ENCODE data around the gene SMYD3. TPM values are rescaled to one million over a fixed set of nuclear protein-coding genes. Genes with fewer than 3 reads are reported as not detected.

Gene SMYD3
- total and polyA plus RNA-seq, 2 of the 4 experiments (the other 2 are of a cell fraction): 26.5 to 37.6 TPM

DNA sequence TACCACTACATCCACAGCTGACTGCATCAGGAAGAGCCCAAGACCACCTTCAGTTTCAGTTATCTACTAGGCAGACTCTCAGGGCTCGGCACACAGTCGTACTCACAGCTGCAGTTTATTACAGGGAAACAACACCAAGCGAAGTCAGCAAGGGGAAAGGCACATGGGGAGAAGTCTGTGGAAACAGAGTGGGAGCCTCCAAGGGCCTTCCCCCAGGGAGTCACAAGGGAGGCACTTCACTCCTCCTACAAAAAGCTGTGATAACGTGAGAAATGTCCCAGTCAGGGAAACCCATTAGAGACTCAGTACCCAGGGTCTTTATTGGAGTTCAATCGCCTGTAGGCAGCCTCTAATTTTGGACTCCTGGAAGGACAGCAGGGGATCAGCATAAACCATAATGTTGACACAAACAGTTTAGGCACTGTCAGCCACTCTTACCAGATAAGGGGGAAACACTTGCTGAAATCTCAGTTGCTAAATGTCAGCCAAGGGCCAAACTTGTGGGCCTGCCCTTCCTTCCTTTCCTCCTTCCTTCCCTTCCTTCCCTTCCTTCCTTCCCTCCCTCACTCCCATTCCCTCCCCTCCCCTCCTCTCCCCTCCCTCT lies 444.0 kb downstream of the SMYD3 start:
- Histone ChIP-seq H3K9ac (ENCODE audit: low read depth, low read length) (no peak overlapping the region), H3K9me3 (ENCODE audit: control insufficient read depth, insufficient read depth, low read length) (no peaks in the 10 kb centered on the region), H3K79me1 (ENCODE audit: low read depth in 1 of 2, low read length in 2 of 2) (0 out of 4 replicates have a peak, but pooled peaks cover 0 to 3% of the 10 kb centered on the region in 2 experiments), H3K23ac (ENCODE audit: low read depth, low read length) (no peak overlapping the region), H3K9me1 (ENCODE audit: insufficient read depth, low read length) (no peaks in the 10 kb centered on the region), H3K4me1 (ENCODE audit: control insufficient read depth, insufficient read depth, low read length) (peaks cover 6% of the 10 kb centered on the region), H3K4me2 (ENCODE audit: low read depth, low read length) (no peak overlapping the region), H3K14ac (replicated peaks; ENCODE audit: low read depth, low read length) (no peak overlapping the region), H4K8ac (ENCODE audit: low read depth in 2 of 2, low read length in 2 of 2) (no peak overlapping the region), H2BK5ac (ENCODE audit: low read depth, low read length, poor library complexity, severe bottlenecking) (no peak overlapping the region), H4K91ac (ENCODE audit: insufficient read depth, low read depth, low read length) (no peak overlapping the region), H2BK120ac (ENCODE audit: low read depth, low read length) (no peak overlapping the region), H2BK15ac (ENCODE audit: low read depth, low read length) (no peak overlapping the region), H4K5ac (ENCODE audit: low read depth, low read length) (no peak overlapping the region), H3K18ac (ENCODE audit: low read depth, low read length) (no peak overlapping the region), H3K27me3 (ENCODE audit: control insufficient read depth, insufficient read depth, low read length) (no peaks in the 10 kb centered on the region), H3K56ac (ENCODE audit: extremely low read depth, insufficient read depth, low read length) (no peak overlapping the region), H3K36me3 (ENCODE audit: control insufficient read depth, insufficient read depth, low read length) (no peaks in the 10 kb centered on the region), H3K27ac (ENCODE audit: insufficient read depth, low read length) (no peak overlapping the region), H2AK5ac (ENCODE audit: low read depth, low read length) (no peak overlapping the region), H2BK20ac (ENCODE audit: low read depth, low read length) (no peak overlapping the region), H2AFZ (replicated peaks; ENCODE audit: low read length, poor library complexity) (no peak overlapping the region), H2AK9ac (replicated peaks; ENCODE audit: low read depth, low read length, poor library complexity) (no peak overlapping the region), H3K4ac (ENCODE audit: low read depth, low read length) (no peak overlapping the region), H4K20me1 (ENCODE audit: insufficient read depth, low read length) (no peaks in the 10 kb centered on the region), H3K4me3 (ENCODE audit: insufficient read depth, low read depth, low read length) (no peak overlapping the region)
- intact Hi-C loops (cut with micrococcal nuclease) (no loop called here), in situ Hi-C loops (cut with MboI; ENCODE audit: low sequenced_read_pairs) (no loop called here), dilution Hi-C loops (cut with HindIII; ENCODE audit: low sequenced_read_pairs, unreplicated experiment) (no loop called here)
- BruUV-seq (replicated peaks): no TSS peak
- TF ChIP-seq CEBPB (IDR thresholded peaks at IDR 0.05; ENCODE audit: low read depth, low read length): no peak
- no peak for TF ChIP-seq NFE2L2 (IDR thresholded peaks at IDR 0.05; ENCODE audit: low read depth, low read length)
- no peak for TF ChIP-seq RFX5 (IDR thresholded peaks at IDR 0.05; ENCODE audit: low read depth, low read length)
- TF ChIP-seq, protein P1, sequence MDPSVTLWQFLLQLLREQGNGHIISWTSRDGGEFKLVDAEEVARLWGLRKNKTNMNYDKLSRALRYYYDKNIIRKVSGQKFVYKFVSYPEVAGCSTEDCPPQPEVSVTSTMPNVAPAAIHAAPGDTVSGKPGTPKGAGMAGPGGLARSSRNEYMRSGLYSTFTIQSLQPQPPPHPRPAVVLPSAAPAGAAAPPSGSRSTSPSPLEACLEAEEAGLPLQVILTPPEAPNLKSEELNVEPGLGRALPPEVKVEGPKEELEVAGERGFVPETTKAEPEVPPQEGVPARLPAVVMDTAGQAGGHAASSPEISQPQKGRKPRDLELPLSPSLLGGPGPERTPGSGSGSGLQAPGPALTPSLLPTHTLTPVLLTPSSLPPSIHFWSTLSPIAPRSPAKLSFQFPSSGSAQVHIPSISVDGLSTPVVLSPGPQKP (IDR thresholded peaks at IDR 0.05; ENCODE audit: borderline replicate concordance, low read depth, low read length): no peak
- TF ChIP-seq, protein P2, sequence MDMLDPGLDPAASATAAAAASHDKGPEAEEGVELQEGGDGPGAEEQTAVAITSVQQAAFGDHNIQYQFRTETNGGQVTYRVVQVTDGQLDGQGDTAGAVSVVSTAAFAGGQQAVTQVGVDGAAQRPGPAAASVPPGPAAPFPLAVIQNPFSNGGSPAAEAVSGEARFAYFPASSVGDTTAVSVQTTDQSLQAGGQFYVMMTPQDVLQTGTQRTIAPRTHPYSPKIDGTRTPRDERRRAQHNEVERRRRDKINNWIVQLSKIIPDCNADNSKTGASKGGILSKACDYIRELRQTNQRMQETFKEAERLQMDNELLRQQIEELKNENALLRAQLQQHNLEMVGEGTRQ (IDR thresholded peaks at IDR 0.05; ENCODE audit: low read depth, low read length): no peak
- no peak for TF ChIP-seq CHD1 (IDR thresholded peaks at IDR 0.05; ENCODE audit: low read depth, low read length)
- no peak for TF ChIP-seq MAFK (IDR thresholded peaks at IDR 0.05; ENCODE audit: low read depth, low read length)
- TF ChIP-seq MXI1 (IDR thresholded peaks at IDR 0.05; ENCODE audit: borderline replicate concordance, low read depth, low read length): no peak
- TF ChIP-seq, protein P3, sequence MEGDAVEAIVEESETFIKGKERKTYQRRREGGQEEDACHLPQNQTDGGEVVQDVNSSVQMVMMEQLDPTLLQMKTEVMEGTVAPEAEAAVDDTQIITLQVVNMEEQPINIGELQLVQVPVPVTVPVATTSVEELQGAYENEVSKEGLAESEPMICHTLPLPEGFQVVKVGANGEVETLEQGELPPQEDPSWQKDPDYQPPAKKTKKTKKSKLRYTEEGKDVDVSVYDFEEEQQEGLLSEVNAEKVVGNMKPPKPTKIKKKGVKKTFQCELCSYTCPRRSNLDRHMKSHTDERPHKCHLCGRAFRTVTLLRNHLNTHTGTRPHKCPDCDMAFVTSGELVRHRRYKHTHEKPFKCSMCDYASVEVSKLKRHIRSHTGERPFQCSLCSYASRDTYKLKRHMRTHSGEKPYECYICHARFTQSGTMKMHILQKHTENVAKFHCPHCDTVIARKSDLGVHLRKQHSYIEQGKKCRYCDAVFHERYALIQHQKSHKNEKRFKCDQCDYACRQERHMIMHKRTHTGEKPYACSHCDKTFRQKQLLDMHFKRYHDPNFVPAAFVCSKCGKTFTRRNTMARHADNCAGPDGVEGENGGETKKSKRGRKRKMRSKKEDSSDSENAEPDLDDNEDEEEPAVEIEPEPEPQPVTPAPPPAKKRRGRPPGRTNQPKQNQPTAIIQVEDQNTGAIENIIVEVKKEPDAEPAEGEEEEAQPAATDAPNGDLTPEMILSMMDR (conservative IDR thresholded peaks at IDR 0.05; ENCODE audit: low read depth, low read length): no peak
- no peak for TF ChIP-seq BHLHE40 (IDR thresholded peaks at IDR 0.05; ENCODE audit: low read depth, low read length)
- no peak for TF ChIP-seq RAD21 (IDR thresholded peaks at IDR 0.05; ENCODE audit: low read length)
- no peak for TF ChIP-seq RCOR1 (IDR thresholded peaks at IDR 0.05; ENCODE audit: insufficient replicate concordance, low read length)
- no peak for TF ChIP-seq FOS (IDR thresholded peaks at IDR 0.05; ENCODE audit: low read depth, low read length)
- TF ChIP-seq MAZ (IDR thresholded peaks at IDR 0.05; ENCODE audit: borderline replicate concordance, low read depth, low read length): no peak
- TF ChIP-seq POLR2A (IDR thresholded peaks at IDR 0.05; ENCODE audit: low read depth, low read length): no peak
- TF ChIP-seq SMC3 (IDR thresholded peaks at IDR 0.05; ENCODE audit: low read depth, low read length): no peak
- ChIA-PET POLR2A (ENCODE audit: unreplicated experiment) (no interaction called here), CTCF (no interaction called here)
- no CpG with 5 or more reads among the region's 5 CpGs for WGBS, 2 experiments (ENCODE audit: extremely low coverage in 2 of 2, insufficient read length in 1 of 2)
- ATAC-seq (ENCODE audit: low read depth) (no peak), DNase-seq (no peak)
